HG03064 (cell line): ENCODE results near the gene TAMALIN.

Experiments
- ATAC-seq: cut with Tn5 transposase; IDR thresholded peaks from one replicate; pipeline ENCODE4 v1.9.1; 2021; ENCODE audit warnings: low read depth; ENCODE audit not compliant: unreplicated experiment

Gene TAMALIN

GRCh38 chr12:52063981-52064649 lies 57.4 kb downstream of the TAMALIN start:
- ATAC-seq: no peak
